HG03064 (cell line): ENCODE data around the gene ING5.

Source experiments
- ATAC-seq: cut with Tn5 transposase; IDR thresholded peaks from one replicate; pipeline ENCODE4 v1.9.1; 2021; ENCODE audit warnings: low read depth; ENCODE audit not compliant: unreplicated experiment

ING5 gene

GRCh38 chr2:241774419-241775222 is 72.8 kb downstream of the ING5 start:
- ATAC-seq: no peak

GRCh38 chr2:241775223-241776177 is 73.7 kb downstream of the ING5 start:
- ATAC-seq: no peak

- no peak for ATAC-seq
Measured at GRCh38 chr2:241776336-241777169, 74.7 kb downstream of the ING5 start, which contains the start of gene GAL3ST2. TSS of gene GAL3ST2 (plus strand) at chr2:241776822. CDS start at chr2:241776956, 134 bp downstream.

GRCh38 chr2:241777170-241777685 is 75.4 kb downstream of the ING5 start:
- no peak for ATAC-seq

- no peak for ATAC-seq
Measured at GRCh38 chr2:241777686-241778627, 76.1 kb downstream of the ING5 start.
